Type B pancreatic cell (in vitro differentiated cells): ENCODE data around the gene PHETA2. TPM values are rescaled to one million over a fixed set of nuclear protein-coding genes. Genes with fewer than 3 reads are reported as not detected.

Source experiments
- DNase-seq: peaks from one replicate; pipeline ENCODE4 v3.0.0; 2021; ENCODE audit warnings: mixed read lengths; ENCODE audit not compliant: unreplicated experiment; ENCODE audit errors: extremely low spot score
- H3K27ac Mint-ChIP-seq: 2 replicates; pipeline ENCODE4 v1.8.0; 2021; ENCODE audit warnings: mild to moderate bottlenecking, mixed read lengths
- H3K27me3 Mint-ChIP-seq: 2 replicates; pipeline ENCODE4 v1.8.0; 2021; ENCODE audit warnings: mixed read lengths
- H3K36me3 Mint-ChIP-seq: 2 replicates; pipeline ENCODE4 v1.8.0; 2021; ENCODE audit warnings: mixed read lengths
- H3K4me1 Mint-ChIP-seq: one replicate; pipeline ENCODE4 v1.8.0; 2021; ENCODE audit warnings: mixed read lengths; ENCODE audit not compliant: unreplicated experiment
- H3K4me3 Mint-ChIP-seq: 2 replicates; pipeline ENCODE4 v1.8.0; 2021; ENCODE audit warnings: mild to moderate bottlenecking, mixed read lengths
- H3K9me3 Mint-ChIP-seq: 2 replicates; pipeline ENCODE4 v1.8.0; 2021; ENCODE audit warnings: mixed read lengths
- CTCF ChIP-seq: fragments of 200-600 bp; sonication (generic); conservative IDR thresholded peaks from 2 replicates; pipeline ENCODE4 v1.5.0; 2021; ENCODE audit warnings: antibody characterized with exemption, mild to moderate bottlenecking
- total RNA-seq: library from RNA; stranded (reverse); gene quantifications from 2 replicates; pipeline ENCODE4 v1.2.1, GENCODE V29; 2021; ENCODE audit warnings: low replicate concordance

PHETA2 gene
- total RNA-seq, 1 donor from 2014 or later, result 4.1 TPM

- Mint-ChIP-seq H3K27ac (no peak overlapping the region), H3K4me3 (no peak overlapping the region)
Measured at GRCh38 chr22:42039271-42039670, 34.8 kb upstream of the PHETA2 start.

GRCh38 chr22:42041784-42042183, 32.3 kb upstream of the PHETA2 start:
- Mint-ChIP-seq H3K36me3 (no peaks in the 10 kb centered on the region), H3K4me1 (no peaks in the 10 kb centered on the region), H3K27me3 (peaks cover 5% of the 10 kb centered on the region), H3K9me3 (peaks cover 10% of the 10 kb centered on the region), H3K4me3 (no peak overlapping the region), H3K27ac (no peak overlapping the region)
- TF ChIP-seq CTCF, result no peak
- no peak for DNase-seq

More at GRCh38 chr22:42039271-42039670, 34.8 kb upstream of the PHETA2 start:
- Mint-ChIP-seq H3K27me3 (peaks cover 11% of the 10 kb centered on the region), H3K36me3 (no peaks in the 10 kb centered on the region), H3K4me1 (no peaks in the 10 kb centered on the region), H3K9me3 (peaks cover 14% of the 10 kb centered on the region)
- no peak for TF ChIP-seq CTCF
- DNase-seq, result no peak

GRCh38 chr22:42050641-42051180, 23.3 kb upstream of the PHETA2 start:
- Mint-ChIP-seq H3K4me1 (no peaks in the 10 kb centered on the region), H3K4me3 (no peak overlapping the region), H3K36me3 (no peaks in the 10 kb centered on the region), H3K27ac (no peak overlapping the region), H3K27me3 (no peaks in the 10 kb centered on the region), H3K9me3 (no peaks in the 10 kb centered on the region)
- TF ChIP-seq CTCF, result no peak
- no peak for DNase-seq

GRCh38 chr22:42052765-42053164, 21.3 kb upstream of the PHETA2 start:
- Mint-ChIP-seq H3K36me3 (peaks cover 7% of the 10 kb centered on the region), H3K27ac (no peak overlapping the region), H3K27me3 (no peaks in the 10 kb centered on the region), H3K9me3 (peaks cover 8% of the 10 kb centered on the region), H3K4me3 (no peak overlapping the region), H3K4me1 (no peaks in the 10 kb centered on the region)
- no peak for DNase-seq
- TF ChIP-seq CTCF, result no peak

- DNase-seq, result no peak
- TF ChIP-seq CTCF, result no peak
- Mint-ChIP-seq H3K4me1 (no peaks in the 10 kb centered on the region), H3K9me3 (peaks cover 14% of the 10 kb centered on the region), H3K27me3 (no peaks in the 10 kb centered on the region), H3K27ac (no peak overlapping the region), H3K4me3 (no peak overlapping the region), H3K36me3 (peaks cover 24% of the 10 kb centered on the region)
Measured at GRCh38 chr22:42056757-42057511, 17.1 kb upstream of the PHETA2 start.
